GM19023 (cell line): ENCODE data around the gene AFF2.

ENCODE experiments used
- ATAC-seq: cut with Tn5 transposase; IDR thresholded peaks from one replicate; pipeline ENCODE4 v1.9.1; 2021; ENCODE audit warnings: mild to moderate bottlenecking, moderate library complexity; ENCODE audit not compliant: unreplicated experiment

Gene AFF2

DNA sequence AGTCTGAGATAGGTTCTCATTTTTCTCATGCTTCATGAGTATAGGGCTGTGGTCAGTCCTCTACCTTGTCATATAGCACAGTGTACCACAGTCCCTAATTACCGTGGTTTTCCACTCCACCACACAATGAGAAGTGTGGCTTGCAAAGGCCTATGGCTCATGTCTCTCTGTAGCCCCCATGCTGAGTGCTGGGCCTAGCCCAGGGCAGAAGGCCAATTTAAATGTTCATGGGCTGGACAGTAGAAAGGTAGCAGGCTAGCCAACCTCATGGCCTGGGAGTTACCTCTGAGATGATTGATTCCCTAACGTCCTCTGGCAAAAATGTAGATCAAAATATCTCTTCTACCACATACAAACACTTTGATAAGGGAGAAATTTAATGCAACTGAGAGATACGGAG, 222.5 kb downstream of the AFF2 start:
- ATAC-seq: no peak

DNA sequence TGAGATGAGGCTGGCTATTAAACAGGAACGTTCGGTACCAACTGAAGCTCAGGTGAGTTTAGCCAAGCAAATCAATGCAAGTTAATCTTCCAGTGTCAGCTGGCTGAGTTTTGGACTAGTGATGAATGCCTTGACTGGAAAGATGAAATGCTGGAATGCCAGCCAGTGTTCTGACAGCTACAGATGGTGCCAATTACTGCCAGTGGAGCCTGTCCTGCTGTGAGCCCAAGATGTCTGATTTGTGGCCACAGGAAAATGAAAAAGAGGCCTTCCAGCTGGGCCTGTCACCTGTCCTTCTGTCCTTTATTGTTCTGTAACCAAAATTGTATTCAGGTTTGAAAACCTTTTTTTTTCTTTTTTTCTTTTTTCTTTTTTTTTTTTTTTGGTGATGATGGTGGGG, 223.1 kb downstream of the AFF2 start:
- no peak for ATAC-seq

DNA sequence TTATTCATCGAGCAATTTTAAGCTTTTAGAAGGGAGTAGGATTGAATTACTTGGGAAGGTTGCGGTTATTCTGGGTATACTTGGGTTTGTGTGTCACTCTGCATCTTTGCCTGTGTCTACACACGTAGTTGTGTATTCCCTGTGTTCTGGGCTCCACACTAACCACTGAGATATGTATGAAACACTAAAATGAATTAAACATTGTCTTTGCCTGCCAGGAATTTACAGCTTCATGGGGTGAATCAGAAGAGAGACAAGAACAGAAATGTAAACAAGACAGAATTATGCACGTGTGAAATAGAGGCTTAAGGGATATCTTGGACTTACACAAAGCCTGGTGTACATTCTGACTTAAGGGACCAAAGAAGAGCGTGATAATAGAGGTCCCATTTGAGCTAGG, 228.5 kb downstream of the AFF2 start:
- ATAC-seq: no peak

DNA sequence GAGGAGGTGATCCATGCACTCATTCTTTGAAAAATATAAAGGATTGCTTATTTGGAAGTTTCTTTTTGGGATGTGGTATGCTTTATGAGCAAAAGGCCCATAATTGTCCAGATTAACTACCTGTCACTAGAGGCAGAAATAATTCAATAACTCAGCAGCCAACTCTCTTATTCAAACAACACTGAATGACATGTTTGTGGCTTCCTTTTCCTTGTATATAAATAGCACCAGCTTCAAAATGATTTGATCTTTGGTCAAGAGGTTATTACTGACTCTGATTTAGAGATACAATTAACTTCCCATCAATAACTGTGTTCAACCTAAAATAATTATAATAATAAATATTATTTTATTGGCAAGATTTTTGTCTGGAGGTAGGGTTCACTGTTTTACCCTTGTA, 232.3 kb downstream of the AFF2 start:
- no peak for ATAC-seq

DNA sequence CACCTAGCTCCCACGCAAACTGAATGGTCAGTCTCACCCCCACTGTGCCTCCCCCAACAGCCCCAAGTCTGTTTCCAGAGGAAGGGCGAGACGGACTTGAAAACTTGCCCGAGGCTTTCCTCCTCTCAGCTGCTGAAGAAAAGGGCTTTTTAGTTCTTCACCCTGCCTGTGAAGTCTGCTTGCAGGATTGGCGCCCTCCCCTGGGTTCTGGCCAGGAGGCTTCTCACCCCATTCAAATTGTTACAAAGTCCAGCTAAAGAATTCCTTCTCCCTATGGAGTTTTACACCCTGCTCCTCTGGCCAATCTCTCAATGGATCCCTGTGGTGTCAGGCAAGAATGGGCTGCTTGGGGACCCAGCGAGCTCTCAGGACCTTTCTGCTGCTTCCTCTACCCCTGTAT, 241.0 kb downstream of the AFF2 start:
- ATAC-seq: no peak

DNA sequence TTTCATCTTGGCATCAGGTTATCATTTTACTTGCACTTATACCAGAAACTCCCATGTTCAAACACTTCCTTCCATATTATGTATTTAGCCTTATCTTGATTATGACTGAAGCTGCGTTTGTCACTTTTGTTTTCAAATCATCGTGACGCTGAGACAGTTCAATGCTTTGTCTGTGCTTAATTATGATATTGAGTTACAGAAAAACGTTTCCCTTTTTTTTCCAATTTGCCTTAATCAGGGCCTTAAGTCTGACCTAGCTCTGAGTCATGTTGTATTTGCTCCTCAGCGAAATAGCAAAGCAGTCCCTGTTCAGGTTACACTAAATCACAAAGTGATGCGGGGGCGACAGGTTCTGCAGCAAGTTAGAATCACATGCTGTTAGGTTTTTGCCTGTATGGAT, 254.7 kb downstream of the AFF2 start:
- no peak for ATAC-seq

DNA sequence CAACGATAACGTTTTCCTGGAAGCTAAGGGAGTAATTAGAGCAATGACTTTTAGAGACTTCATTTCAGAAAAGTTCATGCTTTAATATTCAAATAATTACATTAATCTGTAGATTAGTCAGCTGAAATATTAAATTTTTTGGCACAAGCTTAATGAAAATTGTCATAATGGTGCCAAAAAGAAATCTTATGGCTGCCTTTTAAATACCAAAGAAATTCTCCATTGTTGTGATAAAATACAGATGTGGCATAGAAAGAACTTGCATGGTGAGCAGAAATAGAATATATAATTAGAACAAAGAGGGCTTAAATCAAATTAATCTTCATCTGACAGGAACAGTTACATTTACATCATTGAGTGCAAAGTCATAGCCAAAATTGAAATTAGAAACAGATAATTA, 263.5 kb downstream of the AFF2 start:
- no peak for ATAC-seq

DNA sequence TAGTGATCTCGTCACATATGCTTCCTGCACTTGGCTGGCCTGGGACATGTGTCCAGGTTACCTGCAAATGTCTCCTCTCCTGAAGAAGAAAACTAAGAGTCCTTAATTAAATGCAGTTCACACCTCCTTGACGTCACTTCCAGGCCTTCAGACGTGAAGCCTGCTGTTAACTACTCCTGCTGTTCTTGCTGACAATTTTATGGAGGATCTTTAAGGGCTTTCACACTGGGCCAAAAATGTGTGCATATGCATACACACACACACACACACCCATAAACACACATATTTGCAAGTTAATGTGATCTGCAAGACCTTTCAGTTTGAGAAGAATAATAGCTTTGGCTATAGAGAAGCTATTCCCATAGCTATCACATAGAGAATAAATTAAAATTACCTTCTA, 267.9 kb downstream of the AFF2 start:
- no peak for ATAC-seq

DNA sequence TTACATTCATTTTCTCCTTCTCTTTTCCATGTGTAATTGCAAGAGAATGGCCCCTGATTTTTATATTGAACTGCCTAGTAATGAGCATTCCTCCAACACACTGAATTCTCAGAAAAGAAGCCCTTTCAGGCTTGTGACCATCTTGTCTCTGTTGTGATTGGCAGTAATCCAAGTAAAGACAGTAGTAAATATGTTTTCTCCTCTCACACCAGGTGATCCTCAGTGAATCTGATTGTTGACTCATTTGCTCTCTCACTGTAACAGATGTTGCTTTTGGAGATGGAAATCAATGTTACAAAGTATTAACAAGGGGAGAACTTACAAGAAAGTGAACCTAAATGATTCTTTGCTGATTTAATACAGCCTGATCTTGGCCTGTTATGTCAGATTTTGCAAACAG, 271.0 kb downstream of the AFF2 start:
- ATAC-seq: no peak

DNA sequence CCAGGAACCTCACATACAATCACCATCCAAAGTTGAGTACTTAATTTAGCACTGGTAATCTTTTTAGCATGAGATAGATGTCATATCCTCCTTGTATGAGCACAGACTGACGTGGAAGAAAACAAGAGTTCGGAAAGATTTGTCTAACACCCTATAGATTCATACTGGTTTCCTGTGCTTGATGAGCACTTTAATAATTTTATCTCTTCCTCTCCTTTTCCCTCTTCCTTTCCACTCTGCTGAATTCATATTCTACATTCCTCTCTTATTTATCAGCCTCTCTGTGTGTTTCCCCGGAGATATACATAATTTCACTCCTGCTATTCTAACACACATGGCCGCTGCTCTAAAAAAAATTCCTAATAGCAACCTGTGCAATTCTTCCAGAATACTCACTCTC, 273.9 kb downstream of the AFF2 start:
- no peak for ATAC-seq

DNA sequence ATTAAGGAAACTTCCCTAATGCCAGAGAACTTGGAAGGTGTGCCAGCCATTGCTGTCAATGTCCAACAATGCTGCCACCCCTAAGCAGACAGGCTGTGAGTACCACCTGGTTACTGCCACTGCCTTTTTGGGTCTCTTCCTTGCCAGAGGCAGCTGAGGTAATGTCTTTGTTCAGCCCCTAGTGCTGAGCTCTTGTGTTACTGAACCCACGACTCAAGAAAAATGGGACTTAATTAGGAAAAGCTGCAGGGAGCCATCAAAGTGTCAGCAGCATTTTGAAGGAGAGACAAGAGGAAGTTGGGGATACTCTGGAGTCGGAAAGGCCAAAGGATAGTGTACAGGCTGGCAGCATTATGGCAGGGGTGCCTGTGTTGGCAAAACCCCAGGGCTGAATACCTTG, 283.7 kb downstream of the AFF2 start:
- no peak for ATAC-seq

DNA sequence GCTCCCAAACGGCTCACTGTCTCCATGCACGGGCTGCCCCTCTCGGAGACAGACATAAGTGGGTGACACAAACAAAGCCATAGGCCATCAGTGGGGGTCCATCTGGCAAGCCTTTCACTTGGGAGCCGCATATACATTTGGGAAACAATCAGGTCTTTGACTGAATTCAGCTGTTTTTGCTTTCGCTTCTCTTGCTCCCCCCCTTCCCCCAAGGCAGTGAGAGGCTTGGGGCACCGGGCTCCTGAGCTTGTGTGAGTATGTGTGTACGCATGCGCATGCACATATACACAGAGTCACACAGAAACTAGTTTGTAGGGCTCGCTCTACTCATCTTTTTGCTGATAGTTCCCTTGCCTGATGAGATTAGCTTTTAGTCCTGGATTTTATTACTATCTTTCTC, 284.4 kb downstream of the AFF2 start:
- ATAC-seq: no peak

DNA sequence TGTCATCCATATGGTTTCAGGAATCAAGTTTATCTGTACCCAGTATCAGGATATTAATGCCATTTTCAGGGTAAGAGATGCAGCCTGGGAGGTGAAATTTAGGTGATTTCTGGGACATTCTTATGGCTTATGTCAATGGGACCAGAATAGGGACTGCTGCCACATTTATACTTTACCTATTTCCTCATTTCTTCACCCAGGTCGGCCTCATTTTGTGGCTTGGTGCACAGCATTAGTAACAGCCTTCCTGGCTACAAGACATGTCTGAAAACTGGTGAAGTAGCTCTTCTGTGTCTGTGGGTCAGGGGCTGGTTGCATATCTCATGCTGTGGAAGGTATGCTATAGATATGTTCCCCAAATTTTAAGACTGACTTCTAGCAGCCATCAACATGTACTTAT, 284.8 kb downstream of the AFF2 start:
- ATAC-seq: no peak

DNA sequence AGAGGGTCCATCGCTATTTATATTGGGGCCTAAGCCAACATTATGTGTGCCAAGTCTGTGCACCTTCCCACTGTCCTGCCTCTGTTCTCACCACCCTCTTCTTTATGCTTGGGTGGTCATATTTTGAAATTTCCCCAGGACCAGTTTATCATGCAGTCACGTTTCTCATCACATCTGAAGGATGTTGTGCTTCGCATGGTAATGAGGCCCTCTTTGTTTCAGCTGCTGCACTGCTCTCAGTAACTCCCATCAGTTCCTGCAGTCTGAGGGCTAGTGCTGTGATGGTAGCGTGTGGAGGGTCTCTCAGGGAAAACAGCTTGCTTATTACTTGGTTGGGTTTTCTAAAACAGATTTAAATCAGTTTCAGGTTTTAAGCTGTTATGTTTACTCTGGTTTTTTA, 288.0 kb downstream of the AFF2 start:
- ATAC-seq: no peak

DNA sequence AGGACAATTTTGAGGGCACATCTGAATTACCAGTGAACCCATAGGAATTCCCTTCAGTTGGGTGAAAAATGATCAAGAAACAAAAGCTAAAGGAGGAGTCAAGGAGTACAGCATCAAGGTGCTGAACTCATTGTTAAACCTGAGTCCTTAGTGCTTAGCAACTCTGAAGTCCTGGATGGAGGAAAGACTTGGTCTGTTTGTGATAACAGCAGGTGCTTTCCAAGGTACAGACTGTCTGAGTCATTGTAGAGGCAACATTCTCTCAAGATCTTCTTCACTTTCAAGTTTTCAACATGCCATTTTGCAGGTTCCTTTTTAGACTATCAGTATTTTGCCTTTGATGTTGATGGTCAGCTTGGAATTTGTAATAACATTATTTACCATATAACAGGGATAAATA, 293.9 kb downstream of the AFF2 start:
- no peak for ATAC-seq

DNA sequence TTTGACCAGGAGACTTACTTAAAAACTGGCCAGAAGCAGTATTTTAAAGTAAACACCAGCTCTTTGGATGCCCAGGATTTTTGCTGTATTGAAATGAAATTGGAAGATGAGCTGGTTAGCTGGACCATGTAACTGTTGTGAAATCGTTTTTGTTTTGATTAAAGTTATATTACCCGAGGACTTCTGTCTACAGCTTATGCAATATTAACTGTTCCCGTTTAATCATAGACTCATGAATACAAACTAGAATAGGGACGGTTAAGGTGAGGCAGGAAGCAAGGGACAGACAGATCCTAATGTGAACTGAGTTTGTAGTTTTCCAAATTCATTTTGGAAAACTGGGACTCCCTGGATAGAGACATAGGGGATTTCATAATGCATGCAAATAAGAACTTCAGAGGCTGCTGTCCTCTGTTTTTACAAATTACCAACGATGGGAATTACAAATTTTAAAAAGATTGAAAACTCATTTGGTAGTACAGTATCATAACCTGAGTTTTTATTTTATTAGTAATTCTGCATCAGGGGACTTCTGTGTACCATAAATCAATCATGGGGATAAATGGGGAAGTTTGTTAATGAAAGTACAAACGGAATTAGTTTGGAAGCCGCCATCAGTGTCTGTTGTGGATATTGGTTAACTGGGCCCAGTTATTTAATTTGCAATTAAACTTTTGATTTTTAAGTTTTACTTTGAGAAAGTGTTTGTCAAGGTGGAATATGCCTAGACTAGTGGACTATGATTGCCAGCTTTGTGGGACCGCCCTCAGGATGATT, 304.4 kb downstream of the AFF2 start:
- no peak for ATAC-seq

DNA sequence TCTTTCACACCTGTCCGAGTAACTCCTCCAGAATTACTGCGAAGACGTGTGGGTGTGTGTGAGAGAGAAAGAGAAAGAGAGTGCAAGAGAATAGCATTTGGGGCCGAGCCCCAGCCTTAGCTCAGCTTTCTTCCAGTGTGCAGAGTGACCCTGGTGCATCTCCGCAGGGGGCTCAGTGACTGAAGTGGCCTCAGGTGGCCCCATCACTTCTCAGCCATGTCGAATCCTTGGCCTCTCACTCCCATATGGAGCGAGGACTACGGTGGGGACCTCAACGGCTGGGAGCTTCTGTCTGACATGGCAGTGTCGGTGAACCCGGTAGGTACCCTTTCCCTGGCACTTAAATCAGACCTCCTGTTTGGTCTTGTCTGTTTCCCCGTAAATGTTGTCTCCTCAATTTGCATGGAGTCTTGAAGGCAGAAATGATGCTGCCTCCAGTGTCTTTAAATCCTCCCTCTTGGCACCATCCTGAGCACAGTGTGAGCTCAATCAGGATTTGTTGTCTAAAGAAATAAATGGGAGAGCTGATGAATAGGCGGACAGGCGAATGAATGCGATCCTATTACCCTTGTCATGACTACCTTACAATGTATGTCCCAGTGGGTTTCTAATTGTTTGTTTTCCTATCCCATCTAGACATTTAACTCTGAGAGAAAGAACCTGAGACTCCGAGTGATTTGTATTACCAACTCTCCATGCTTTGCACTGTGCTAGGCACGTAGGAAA, 305.9 kb downstream of the AFF2 start:
- no peak for ATAC-seq

DNA sequence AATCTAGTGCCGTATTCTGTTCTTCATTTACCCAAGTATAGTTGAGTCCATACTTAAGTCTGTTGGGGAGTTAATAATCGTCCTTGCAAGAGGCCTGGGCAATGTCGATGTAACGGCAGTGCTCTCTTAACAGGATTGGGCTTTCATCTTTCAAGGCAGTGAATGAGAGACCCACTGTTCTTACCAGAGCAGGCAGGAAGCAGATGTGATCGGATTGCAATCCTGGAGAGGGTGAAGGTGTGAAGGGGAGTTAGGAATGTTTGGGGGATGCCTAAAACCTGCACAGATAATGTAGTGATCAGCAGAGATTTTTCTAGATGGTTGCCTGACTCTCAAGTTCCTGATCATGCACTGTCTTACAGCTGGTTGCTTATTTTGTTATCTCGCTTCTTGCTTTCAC, 308.4 kb downstream of the AFF2 start:
- no peak for ATAC-seq

DNA sequence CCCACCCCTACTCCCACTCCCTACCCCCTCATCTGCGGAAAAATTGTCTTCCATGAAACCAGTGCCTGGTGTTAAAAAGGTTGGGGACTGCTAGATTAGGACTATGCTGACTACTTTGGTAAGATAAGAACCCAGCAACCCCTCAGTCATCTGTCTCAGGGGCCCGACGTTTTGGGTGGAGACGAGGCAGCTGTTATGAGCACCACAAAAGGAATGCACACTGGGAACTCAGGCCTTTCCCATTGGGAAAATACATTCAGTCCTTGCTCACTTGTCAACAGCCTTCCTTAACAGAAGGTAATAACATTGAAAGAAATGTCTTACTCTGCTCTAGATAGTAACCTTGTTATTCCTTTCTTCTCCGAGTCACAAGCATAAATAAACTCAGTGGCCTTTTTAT, 310.8 kb downstream of the AFF2 start:
- no peak for ATAC-seq

DNA sequence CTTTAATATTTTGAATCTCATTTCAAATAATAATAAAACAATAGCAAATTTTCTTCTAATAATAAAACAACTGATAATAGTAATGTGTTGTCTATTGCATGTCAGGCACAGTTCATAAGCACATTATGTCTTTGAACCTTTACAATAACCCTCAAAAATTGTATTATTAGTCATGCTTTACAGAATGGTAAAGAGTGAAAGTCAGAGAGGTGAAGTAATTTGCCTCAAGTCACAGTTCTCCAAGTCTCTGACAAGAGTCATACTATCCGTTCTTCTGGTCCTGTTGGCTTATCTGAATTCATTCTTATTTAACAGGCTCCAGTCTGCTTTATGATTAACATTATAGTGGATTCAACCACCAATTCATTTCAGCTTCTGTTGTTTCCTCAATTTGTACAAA, 313.0 kb downstream of the AFF2 start:
- no peak for ATAC-seq

DNA sequence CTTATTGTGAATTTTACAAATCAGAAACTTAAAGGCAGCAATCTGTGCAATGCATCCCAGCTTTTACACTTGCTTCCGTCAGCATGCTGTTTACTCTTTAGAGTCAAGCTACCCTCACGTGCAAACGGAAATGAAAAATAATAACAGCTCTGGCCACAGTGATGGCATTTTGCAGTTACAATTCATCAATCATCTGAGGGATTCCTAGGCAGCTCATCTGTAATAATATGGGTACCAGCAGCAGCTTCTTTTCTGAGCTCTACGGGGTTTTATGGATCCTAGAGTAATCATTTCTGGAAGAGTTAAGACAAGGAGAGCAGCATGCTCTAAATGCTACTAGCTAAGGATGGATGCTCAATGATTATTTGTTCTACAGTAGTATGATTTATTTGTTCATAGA, 313.6 kb downstream of the AFF2 start:
- ATAC-seq: no peak

DNA sequence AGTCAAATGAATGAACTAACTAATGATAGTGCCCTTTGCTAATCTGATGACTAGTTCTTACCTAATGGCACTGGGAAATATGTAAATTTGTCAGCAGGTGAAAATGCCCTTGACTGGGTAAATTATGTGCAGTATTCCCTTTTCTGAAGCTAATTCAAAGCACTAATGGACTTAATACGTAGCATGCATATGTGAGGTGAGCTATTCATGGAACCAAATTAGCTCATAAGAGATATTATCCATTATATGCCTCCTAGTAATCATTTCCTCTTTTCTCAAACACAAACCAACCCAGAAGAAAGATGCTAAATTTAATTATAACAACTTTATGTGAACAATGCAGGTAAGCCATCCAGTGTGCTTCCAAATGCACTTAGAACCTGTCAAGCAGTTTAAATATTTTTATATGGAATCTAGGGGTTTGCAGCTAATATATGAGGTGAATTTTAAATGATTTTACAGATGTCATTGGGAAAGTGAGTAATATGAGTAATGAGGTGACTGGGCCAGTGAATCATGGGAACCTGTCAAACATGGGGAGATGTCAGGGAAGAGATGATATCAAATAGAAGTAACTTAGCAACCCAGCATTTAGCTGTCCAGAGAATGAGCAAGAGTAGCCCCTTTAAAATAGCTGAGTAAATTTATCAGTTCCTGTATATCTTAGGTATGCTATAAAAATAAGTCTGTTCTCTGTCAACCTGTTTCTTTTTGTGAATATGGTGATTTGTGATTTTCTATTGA, 315.0 kb downstream of the AFF2 start:
- ATAC-seq: no peak
